ENCODE results near the gene MOB3C. TPM values are rescaled to one million over a fixed set of nuclear protein-coding genes. Genes with fewer than 3 reads are reported as not detected.

Gene MOB3C
- polyA plus RNA-seq, 1 of the 3 experiments (the other 2 are of a cell fraction) = 8.6 TPM

DNA sequence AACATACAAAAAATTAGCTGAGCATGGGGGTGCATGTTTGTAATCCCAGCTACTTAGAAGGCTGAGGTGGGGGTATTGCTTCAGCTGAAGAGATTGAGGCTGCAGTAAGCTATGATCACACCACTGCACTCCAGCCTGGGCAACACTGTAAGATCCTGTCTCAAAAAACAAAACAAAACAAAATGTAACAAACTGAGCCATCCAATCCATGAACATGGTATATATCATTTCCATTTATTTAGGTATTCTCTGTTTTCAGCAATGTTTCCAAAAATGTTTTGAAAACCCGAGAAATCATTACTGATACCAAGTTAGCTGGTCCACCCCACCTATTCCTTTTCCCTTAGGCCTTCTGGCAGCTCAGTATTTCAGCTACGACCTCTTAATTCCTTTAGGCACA, 33.2 kb upstream of the MOB3C start:
- no peaks in the 10 kb centered on the region for H4K20me1 ChIP-seq (ENCODE audit: insufficient read depth)
- no peak overlapping the region for H3K4me3 ChIP-seq (ENCODE audit: low read depth in 2 of 2, low read length in 1 of 2)
- WGBS (ENCODE audit: low lambda C conversion rate) = 97% methylated on average over 2 of the region's 2 CpGs
- H2AFZ ChIP-seq (ENCODE audit: low read depth) = no peak overlapping the region
- no peak overlapping the region for H3K4me2 ChIP-seq
- no peaks in the 10 kb centered on the region for H3K9me3 ChIP-seq
- H3K36me3 ChIP-seq (replicated peaks in 1 of 2; ENCODE audit: control insufficient read depth in 1 of 2, insufficient read depth in 2 of 2, low read length in 1 of 2) = peaks cover 13 to 38% of the 10 kb centered on the region in 2 experiments
- ChIA-PET CTCF (interaction anchor here (1.1 to 1.2 kb wide), 2 partner anchors 52 to 121 kb away, joined by 3 to 5 read pairs; no protein-coding TSS in a partner anchor), POLR2A (no interaction called here)
- H3K27ac ChIP-seq (ENCODE audit: low read depth in 2 of 2, low read length in 1 of 2) = no peak overlapping the region
- H3F3A ChIP-seq (replicated peaks; ENCODE audit: insufficient read depth) = peaks cover 12% of the 10 kb centered on the region
- no peak for DNase-seq
- H3K4me1 ChIP-seq (ENCODE audit: control insufficient read depth in 1 of 2, insufficient read depth in 2 of 2, low read depth in 1 of 2, low read length in 1 of 2) = no peaks in the 10 kb centered on the region
- no peaks in the 10 kb centered on the region for H3K27me3 ChIP-seq (ENCODE audit: insufficient read depth)
- no peak overlapping the region for H3K9ac ChIP-seq
- H3K9me2 ChIP-seq = no peaks in the 10 kb centered on the region
- TF ChIP-seq MEF2A (IDR thresholded peaks at IDR 0.05; ENCODE audit: borderline replicate concordance, low read depth) (no peak), YY1 (IDR thresholded peaks at IDR 0.05; ENCODE audit: low read depth) (no peak)
- H3K79me2 ChIP-seq (ENCODE audit: insufficient read depth) = no peaks in the 10 kb centered on the region

DNA sequence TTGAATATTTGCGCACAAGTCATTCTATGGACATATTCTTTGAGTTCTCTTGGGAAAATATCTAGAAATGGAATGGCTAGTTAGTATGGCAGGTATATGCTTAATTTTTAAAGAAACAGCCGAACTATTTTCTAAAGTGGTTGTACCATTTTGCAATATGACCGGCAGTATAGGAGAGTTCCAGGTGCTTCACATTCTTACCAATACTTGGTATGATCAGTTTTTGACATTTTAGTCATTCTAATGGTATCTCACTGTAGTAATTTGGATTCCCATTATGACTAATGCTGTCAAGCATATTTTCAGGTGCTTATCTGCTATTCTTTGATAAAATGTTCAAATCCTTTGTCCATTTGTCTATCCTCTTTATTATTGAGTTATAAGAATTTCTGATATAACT, 31.0 kb upstream of the MOB3C start:
- TF ChIP-seq GABPA (IDR thresholded peaks at IDR 0.05; ENCODE audit: low read depth) (no peak), SMC3 (IDR thresholded peaks at IDR 0.05; ENCODE audit: low read depth, low read length) (no peak), CTCF (IDR thresholded peaks at IDR 0.05) (no peak), EZH2phosphoT487 (IDR thresholded peaks at IDR 0.05; ENCODE audit: borderline replicate concordance, low read depth) (no peak), TEAD4 (IDR thresholded peaks at IDR 0.05; ENCODE audit: borderline replicate concordance, insufficient read depth) (no peak), RFX5 (IDR thresholded peaks at IDR 0.05; ENCODE audit: low read length) (no peak), MXI1 (IDR thresholded peaks at IDR 0.05; ENCODE audit: low read depth, low read length) (no peak), CHD2 (IDR thresholded peaks at IDR 0.05; ENCODE audit: low read length, partially characterized antibody) (no peak), EP300 (IDR thresholded peaks at IDR 0.05; ENCODE audit: borderline replicate concordance in 1 of 2, low read depth in 1 of 2, low read length in 1 of 2) (no peak), NFIC (IDR thresholded peaks at IDR 0.05; ENCODE audit: borderline replicate concordance) (no peak)
- TF ChIP-seq, protein P1, sequence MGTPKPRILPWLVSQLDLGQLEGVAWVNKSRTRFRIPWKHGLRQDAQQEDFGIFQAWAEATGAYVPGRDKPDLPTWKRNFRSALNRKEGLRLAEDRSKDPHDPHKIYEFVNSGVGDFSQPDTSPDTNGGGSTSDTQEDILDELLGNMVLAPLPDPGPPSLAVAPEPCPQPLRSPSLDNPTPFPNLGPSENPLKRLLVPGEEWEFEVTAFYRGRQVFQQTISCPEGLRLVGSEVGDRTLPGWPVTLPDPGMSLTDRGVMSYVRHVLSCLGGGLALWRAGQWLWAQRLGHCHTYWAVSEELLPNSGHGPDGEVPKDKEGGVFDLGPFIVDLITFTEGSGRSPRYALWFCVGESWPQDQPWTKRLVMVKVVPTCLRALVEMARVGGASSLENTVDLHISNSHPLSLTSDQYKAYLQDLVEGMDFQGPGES (IDR thresholded peaks at IDR 0.05; ENCODE audit: low read depth, low read length) = no peak
- WGBS (ENCODE audit: low lambda C conversion rate) = 100% methylated on average over 3 of the region's 3 CpGs
- H3K9me2 ChIP-seq = no peaks in the 10 kb centered on the region
- H3K27me3 ChIP-seq (ENCODE audit: insufficient read depth) = no peaks in the 10 kb centered on the region
- H3K27ac ChIP-seq (ENCODE audit: low read depth in 2 of 2, low read length in 1 of 2) = no peak overlapping the region
- DNase-seq = no peak
- no peaks in the 10 kb centered on the region for H3K9me3 ChIP-seq
- no peak overlapping the region for H3K4me2 ChIP-seq
- no peak overlapping the region for H3K9ac ChIP-seq
- no peak overlapping the region for H3K4me3 ChIP-seq (ENCODE audit: low read depth in 2 of 2, low read length in 1 of 2)
- no peak overlapping the region for H2AFZ ChIP-seq (ENCODE audit: low read depth)
- peaks cover 3 to 6% of the 10 kb centered on the region in 2 experiments for H3K4me1 ChIP-seq (ENCODE audit: control insufficient read depth in 1 of 2, insufficient read depth in 2 of 2, low read depth in 1 of 2, low read length in 1 of 2)
- CTCF ChIA-PET = interaction anchor here (0.9 kb wide), 1 partner anchor 741 kb away, joined by 3 read pairs; no protein-coding TSS in a partner anchor
- peaks cover 27% of the 10 kb centered on the region for H3F3A ChIP-seq (replicated peaks; ENCODE audit: insufficient read depth)
- no peaks in the 10 kb centered on the region for H3K79me2 ChIP-seq (ENCODE audit: insufficient read depth)
- H4K20me1 ChIP-seq (ENCODE audit: insufficient read depth) = no peaks in the 10 kb centered on the region
- H3K36me3 ChIP-seq (replicated peaks in 1 of 2; ENCODE audit: control insufficient read depth in 1 of 2, insufficient read depth in 2 of 2, low read length in 1 of 2) = peaks cover 12 to 40% of the 10 kb centered on the region in 2 experiments
- POLR2A ChIA-PET = no interaction called here
